ENCODE data around the gene SLC24A3. TPM values are rescaled to one million over a fixed set of nuclear protein-coding genes. Genes with fewer than 3 reads are reported as not detected.

Gene SLC24A3
- total and polyA plus RNA-seq, 2 experiments from 2014 or later: 0.81 to 2.5 TPM

DNA sequence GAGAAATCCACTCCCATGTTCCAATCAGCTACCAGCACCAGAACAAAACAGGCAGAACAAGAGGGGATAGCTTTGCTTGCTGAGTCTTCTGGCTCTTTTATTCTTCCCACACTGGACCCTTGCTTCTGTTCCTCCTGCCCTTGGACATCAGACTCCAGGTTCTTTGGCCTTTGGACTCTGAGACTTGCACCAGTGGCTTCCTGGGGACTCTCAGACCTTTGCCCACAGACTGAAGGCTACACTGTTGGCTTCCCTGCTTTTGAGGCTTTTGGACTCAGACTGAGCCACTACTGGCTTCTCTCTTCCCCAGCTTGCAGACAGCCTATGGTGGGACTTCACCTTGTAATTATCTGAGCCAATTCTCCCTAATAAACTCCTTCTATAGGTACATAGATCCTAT, 403.2 kb downstream of the SLC24A3 start:
- peaks cover 17% of the 10 kb centered on the region for H3K4me1 Mint-ChIP-seq
- Histone ChIP-seq H3K27me3 (ENCODE audit: insufficient read depth) (no peaks in the 10 kb centered on the region), H3K4me1 (ENCODE audit: insufficient read depth) (peaks cover 13% of the 10 kb centered on the region), H3K79me2 (replicated peaks; ENCODE audit: insufficient read depth) (no peaks in the 10 kb centered on the region), H3F3A (replicated peaks; ENCODE audit: low read depth) (no peaks in the 10 kb centered on the region), H3K36me3 (ENCODE audit: insufficient read depth) (no peaks in the 10 kb centered on the region), H4K20me1 (replicated peaks; ENCODE audit: insufficient read depth) (no peaks in the 10 kb centered on the region), H2AFZ (no peak overlapping the region), H3K9me2 (ENCODE audit: insufficient read depth) (peaks cover 25% of the 10 kb centered on the region), H3K27ac (ENCODE audit: low read depth) (no peak overlapping the region), H3K4me2 (no peak overlapping the region), H3K4me3 (no peak overlapping the region)
- ATAC-seq (no peak), DNase-seq (ENCODE audit: low spot score) (no peak)
- H3K36me3 Mint-ChIP-seq (ENCODE audit: low read depth): no peaks in the 10 kb centered on the region
- H3K9me3 Mint-ChIP-seq: no peaks in the 10 kb centered on the region; the same call in 2 of the 3 replicates
- TF ChIP-seq JUNB (IDR thresholded peaks at IDR 0.05; ENCODE audit: unreplicated experiment) (no peak), STAT1 (IDR thresholded peaks at IDR 0.05; ENCODE audit: unreplicated experiment) (no peak)
- no peaks in the 10 kb centered on the region for H3K27me3 Mint-ChIP-seq (ENCODE audit: insufficient read depth, low read depth, poor library complexity)
- no peak overlapping the region for H3K27ac Mint-ChIP-seq
- H3K4me3 Mint-ChIP-seq: no peak overlapping the region

- no peaks in the 10 kb centered on the region for H3K79me2 ChIP-seq (replicated peaks; ENCODE audit: insufficient read depth)
- no peak overlapping the region for H3K27ac Mint-ChIP-seq
- H4K20me1 ChIP-seq (replicated peaks; ENCODE audit: insufficient read depth): no peaks in the 10 kb centered on the region
- H3K27me3 Mint-ChIP-seq (ENCODE audit: insufficient read depth, low read depth, poor library complexity): no peaks in the 10 kb centered on the region
- H3K36me3 Mint-ChIP-seq (ENCODE audit: low read depth): no peaks in the 10 kb centered on the region
- ATAC-seq: no peak
- H3K27ac ChIP-seq (ENCODE audit: low read depth): no peak overlapping the region
- H3K4me3 ChIP-seq: no peak overlapping the region
- H3K4me1 Mint-ChIP-seq: peaks cover 20% of the 10 kb centered on the region
- no peaks in the 10 kb centered on the region for H3K27me3 ChIP-seq (ENCODE audit: insufficient read depth)
- H3K9me3 Mint-ChIP-seq: no peaks in the 10 kb centered on the region; the same call in 2 of the 3 replicates
- no peak overlapping the region for H3K4me2 ChIP-seq
- no peak for DNase-seq (ENCODE audit: low spot score)
- H3K4me3 Mint-ChIP-seq: no peak overlapping the region
- no peak overlapping the region for H2AFZ ChIP-seq
- H3K36me3 ChIP-seq (ENCODE audit: insufficient read depth): no peaks in the 10 kb centered on the region
- peaks cover 25% of the 10 kb centered on the region for H3K9me2 ChIP-seq (ENCODE audit: insufficient read depth)
- peaks cover 16% of the 10 kb centered on the region for H3K4me1 ChIP-seq (ENCODE audit: insufficient read depth)
- no peaks in the 10 kb centered on the region for H3F3A ChIP-seq (replicated peaks; ENCODE audit: low read depth)
- TF ChIP-seq, protein P1, sequence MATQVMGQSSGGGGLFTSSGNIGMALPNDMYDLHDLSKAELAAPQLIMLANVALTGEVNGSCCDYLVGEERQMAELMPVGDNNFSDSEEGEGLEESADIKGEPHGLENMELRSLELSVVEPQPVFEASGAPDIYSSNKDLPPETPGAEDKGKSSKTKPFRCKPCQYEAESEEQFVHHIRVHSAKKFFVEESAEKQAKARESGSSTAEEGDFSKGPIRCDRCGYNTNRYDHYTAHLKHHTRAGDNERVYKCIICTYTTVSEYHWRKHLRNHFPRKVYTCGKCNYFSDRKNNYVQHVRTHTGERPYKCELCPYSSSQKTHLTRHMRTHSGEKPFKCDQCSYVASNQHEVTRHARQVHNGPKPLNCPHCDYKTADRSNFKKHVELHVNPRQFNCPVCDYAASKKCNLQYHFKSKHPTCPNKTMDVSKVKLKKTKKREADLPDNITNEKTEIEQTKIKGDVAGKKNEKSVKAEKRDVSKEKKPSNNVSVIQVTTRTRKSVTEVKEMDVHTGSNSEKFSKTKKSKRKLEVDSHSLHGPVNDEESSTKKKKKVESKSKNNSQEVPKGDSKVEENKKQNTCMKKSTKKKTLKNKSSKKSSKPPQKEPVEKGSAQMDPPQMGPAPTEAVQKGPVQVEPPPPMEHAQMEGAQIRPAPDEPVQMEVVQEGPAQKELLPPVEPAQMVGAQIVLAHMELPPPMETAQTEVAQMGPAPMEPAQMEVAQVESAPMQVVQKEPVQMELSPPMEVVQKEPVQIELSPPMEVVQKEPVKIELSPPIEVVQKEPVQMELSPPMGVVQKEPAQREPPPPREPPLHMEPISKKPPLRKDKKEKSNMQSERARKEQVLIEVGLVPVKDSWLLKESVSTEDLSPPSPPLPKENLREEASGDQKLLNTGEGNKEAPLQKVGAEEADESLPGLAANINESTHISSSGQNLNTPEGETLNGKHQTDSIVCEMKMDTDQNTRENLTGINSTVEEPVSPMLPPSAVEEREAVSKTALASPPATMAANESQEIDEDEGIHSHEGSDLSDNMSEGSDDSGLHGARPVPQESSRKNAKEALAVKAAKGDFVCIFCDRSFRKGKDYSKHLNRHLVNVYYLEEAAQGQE (IDR thresholded peaks at IDR 0.05; ENCODE audit: unreplicated experiment): no peak
- no peak for TF ChIP-seq NANOG (IDR thresholded peaks at IDR 0.05; ENCODE audit: borderline replicate concordance)
- no peak for TF ChIP-seq ZNF114 (CRISPR knock-in tag; IDR thresholded peaks at IDR 0.05)
- TF ChIP-seq, protein P2, sequence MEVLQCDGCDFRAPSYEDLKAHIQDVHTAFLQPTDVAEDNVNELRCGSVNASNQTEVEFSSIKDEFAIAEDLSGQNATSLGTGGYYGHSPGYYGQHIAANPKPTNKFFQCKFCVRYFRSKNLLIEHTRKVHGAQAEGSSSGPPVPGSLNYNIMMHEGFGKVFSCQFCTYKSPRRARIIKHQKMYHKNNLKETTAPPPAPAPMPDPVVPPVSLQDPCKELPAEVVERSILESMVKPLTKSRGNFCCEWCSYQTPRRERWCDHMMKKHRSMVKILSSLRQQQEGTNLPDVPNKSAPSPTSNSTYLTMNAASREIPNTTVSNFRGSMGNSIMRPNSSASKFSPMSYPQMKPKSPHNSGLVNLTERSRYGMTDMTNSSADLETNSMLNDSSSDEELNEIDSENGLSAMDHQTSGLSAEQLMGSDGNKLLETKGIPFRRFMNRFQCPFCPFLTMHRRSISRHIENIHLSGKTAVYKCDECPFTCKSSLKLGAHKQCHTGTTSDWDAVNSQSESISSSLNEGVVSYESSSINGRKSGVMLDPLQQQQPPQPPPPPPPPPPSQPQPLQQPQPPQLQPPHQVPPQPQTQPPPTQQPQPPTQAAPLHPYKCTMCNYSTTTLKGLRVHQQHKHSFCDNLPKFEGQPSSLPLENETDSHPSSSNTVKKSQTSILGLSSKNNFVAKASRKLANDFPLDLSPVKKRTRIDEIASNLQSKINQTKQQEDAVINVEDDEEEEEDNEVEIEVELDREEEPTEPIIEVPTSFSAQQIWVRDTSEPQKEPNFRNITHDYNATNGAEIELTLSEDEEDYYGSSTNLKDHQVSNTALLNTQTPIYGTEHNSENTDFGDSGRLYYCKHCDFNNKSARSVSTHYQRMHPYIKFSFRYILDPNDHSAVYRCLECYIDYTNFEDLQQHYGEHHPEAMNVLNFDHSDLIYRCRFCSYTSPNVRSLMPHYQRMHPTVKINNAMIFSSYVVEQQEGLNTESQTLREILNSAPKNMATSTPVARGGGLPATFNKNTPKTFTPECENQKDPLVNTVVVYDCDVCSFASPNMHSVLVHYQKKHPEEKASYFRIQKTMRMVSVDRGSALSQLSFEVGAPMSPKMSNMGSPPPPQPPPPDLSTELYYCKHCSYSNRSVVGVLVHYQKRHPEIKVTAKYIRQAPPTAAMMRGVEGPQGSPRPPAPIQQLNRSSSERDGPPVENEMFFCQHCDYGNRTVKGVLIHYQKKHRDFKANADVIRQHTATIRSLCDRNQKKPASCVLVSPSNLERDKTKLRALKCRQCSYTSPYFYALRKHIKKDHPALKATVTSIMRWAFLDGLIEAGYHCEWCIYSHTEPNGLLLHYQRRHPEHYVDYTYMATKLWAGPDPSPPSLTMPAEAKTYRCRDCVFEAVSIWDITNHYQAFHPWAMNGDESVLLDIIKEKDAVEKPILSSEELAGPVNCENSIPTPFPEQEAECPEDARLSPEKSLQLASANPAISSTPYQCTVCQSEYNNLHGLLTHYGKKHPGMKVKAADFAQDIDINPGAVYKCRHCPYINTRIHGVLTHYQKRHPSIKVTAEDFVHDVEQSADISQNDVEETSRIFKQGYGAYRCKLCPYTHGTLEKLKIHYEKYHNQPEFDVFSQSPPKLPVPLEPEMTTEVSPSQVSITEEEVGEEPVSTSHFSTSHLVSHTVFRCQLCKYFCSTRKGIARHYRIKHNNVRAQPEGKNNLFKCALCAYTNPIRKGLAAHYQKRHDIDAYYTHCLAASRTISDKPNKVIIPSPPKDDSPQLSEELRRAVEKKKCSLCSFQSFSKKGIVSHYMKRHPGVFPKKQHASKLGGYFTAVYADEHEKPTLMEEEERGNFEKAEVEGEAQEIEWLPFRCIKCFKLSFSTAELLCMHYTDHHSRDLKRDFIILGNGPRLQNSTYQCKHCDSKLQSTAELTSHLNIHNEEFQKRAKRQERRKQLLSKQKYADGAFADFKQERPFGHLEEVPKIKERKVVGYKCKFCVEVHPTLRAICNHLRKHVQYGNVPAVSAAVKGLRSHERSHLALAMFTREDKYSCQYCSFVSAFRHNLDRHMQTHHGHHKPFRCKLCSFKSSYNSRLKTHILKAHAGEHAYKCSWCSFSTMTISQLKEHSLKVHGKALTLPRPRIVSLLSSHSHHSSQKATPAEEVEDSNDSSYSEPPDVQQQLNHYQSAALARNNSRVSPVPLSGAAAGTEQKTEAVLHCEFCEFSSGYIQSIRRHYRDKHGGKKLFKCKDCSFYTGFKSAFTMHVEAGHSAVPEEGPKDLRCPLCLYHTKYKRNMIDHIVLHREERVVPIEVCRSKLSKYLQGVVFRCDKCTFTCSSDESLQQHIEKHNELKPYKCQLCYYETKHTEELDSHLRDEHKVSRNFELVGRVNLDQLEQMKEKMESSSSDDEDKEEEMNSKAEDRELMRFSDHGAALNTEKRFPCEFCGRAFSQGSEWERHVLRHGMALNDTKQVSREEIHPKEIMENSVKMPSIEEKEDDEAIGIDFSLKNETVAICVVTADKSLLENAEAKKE (CRISPR knock-in tag; IDR thresholded peaks at IDR 0.05): no peak
- no peak for TF ChIP-seq ZNF331 (CRISPR knock-in tag; IDR thresholded peaks at IDR 0.05; ENCODE audit: low read depth)
- no peak for TF ChIP-seq EZH2 (IDR thresholded peaks at IDR 0.05; ENCODE audit: low read depth, unreplicated experiment)
- no peak for TF ChIP-seq STAT1 (IDR thresholded peaks at IDR 0.05; ENCODE audit: unreplicated experiment)
- TF ChIP-seq EZH2phosphoT487 (IDR thresholded peaks at IDR 0.05; ENCODE audit: unreplicated experiment): no peak
- no peak for TF ChIP-seq JUNB (IDR thresholded peaks at IDR 0.05; ENCODE audit: unreplicated experiment)
- no peak for TF ChIP-seq CREB1 (CRISPR knock-in tag; IDR thresholded peaks at IDR 0.05; ENCODE audit: low read depth)
- TF ChIP-seq, protein P3, sequence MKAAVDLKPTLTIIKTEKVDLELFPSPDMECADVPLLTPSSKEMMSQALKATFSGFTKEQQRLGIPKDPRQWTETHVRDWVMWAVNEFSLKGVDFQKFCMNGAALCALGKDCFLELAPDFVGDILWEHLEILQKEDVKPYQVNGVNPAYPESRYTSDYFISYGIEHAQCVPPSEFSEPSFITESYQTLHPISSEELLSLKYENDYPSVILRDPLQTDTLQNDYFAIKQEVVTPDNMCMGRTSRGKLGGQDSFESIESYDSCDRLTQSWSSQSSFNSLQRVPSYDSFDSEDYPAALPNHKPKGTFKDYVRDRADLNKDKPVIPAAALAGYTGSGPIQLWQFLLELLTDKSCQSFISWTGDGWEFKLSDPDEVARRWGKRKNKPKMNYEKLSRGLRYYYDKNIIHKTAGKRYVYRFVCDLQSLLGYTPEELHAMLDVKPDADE (IDR thresholded peaks at IDR 0.05): no peak
- TF ChIP-seq POLR2AphosphoS5 (IDR thresholded peaks at IDR 0.05; ENCODE audit: low read depth): no peak
Measured at GRCh38 chr20:19616081-19616480, 403.6 kb downstream of the SLC24A3 start.
